GDM1 (cell line): Measurements from ENCODE around the gene VASH1.

Source experiments
- DNase-seq: peaks from one replicate; lab custom pipeline; 2025; lab: John Stamatoyannopoulos, UW

The VASH1 gene

GRCh38 chr14:76784881-76785280, 23.6 kb downstream of the VASH1 start:
- DNase-seq: peak; percentile 79

DNA sequence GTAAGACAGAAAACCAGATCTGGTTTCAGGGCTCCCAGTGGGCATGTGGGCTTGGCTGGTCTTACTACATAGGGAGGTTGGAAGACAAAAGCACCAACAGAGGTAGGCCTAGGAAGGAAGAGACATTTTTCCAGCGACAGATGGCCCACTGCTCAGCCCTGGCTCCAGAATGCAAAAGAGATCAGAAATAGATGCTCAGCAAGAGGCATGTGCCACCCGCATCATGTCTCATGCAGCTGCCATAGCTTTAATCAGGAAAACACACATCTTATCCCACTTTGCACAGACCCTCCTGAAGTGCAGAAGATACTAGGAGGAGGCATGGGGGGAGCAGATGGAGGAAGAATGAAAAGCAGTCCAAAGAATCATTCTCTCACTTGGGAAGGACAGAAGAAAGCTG, 25.3 kb downstream of the VASH1 start:
- no peak for DNase-seq

GRCh38 chr14:76792422-76792821, 31.2 kb downstream of the VASH1 start:
- DNase-seq: no peak

DNA sequence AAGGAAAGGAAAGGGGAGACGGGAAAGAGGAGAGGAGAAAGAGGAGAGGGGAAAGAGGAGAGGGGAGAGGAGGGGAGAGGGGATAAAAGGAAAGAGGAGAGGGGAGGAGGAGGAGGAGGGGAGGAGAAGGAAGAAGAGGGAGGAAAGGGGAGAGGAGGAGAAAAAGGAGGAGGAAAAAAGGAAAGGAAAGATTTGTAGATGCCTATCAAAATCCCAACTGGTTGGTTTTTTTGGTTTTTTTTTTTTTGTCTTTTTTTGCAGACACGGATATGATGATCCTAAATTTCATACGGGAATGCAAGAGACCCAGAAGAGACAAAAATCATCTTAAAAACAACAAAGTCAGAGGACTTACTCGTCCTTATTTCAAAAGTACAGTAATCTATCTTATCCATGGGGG, 32.1 kb downstream of the VASH1 start:
- DNase-seq: no peak

DNA sequence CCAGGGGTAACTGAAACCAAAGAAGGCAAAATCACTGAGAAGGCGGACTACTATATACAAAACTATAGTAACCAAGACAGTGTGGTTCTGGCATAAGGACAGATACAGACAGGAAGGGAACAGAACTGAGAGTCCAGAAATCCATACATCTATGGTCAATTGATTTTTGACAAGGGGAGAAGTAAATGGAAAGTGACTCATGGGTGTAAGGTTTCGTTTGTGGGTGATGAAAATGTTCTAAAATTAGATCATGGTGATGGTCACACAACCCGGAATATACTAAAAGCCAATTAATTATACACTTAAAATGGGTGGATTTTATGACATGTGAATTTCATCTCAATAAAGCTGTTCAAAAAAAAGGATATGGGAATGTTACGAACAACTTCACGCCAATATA, 32.7 kb downstream of the VASH1 start:
- DNase-seq: no peak

GRCh38 chr14:76806446-76806845, 45.2 kb downstream of the VASH1 start:
- no peak for DNase-seq

DNA sequence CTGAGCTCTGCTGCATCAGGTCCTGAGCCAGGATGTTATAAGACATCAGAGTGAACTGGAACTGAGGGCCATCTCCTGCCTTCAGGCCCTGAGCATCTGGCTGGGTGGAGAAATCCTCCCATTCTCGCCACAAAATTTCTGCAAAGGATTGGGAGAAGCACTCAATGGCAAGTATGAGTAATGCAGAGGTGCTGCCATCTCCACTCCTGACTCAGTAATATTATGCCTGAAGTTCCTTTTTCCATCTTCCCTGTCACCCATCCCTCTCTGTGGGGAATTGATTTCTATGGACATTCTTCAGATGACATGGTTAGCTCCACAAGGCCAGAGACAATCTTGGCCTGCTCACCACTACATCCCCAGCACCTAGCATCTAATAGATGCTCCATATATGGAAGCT, 46.7 kb downstream of the VASH1 start:
- no peak for DNase-seq

GRCh38 chr14:76808990-76809389, 47.7 kb downstream of the VASH1 start:
- no peak for DNase-seq

DNA sequence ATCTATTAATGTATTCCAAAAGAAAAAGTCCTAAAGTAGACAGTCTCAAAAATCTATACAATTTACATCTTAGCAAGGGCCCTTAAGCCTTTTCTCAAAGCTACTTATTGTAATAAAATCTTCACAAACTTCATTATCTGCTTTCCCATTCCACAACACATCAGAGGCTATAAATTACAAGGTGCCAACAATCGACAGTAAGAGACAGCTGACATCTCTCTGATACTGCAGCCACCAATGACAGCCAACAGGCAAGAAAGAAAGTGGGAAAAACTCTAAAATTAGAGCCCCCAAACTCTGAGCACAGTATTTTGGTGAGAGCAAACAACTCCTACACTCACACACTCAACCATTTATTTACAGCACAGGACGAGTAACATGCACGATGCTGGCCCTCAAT, 49.3 kb downstream of the VASH1 start:
- no peak for DNase-seq

DNA sequence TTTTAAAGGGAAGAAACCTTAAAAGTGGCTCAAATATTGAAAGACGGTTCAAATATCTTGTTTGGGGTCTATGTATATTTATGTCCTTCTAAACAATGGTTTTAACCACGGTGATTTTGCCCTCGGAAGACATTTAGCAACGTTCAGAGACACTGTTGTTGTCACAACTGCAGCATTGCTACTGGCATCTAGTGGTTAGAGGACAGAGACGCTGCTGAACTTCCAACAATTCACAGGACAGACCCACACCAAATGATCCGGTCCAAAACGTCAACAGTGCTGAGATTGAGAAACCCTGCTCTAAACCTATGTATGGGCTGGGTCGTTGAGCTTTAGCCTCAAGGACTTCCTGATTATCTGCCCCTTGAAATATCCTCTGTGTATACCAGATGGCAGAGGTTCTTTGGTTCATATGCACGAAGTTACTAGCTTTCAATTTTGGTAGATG, 49.7 kb downstream of the VASH1 start:
- no peak for DNase-seq

- no peak for DNase-seq
Observed at GRCh38 chr14:76811561-76811960, 50.3 kb downstream of the VASH1 start.

DNA sequence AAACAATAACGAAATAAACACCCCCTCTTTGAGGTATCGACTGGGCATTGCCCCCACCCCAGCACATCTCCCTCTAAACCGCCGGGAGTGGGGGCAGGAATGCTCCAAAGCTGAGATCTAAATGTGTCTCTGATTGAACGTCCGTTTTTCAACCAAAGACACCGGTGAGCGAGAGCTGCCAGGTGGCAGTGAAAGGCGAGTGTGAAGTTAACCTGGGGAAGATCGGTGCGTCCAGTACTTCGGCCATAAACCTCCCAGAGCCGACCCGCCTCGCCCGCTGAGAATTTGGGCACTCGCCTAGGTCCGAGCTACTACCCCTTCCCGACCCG, 50.8 kb downstream of the VASH1 start:
- no peak for DNase-seq

DNA sequence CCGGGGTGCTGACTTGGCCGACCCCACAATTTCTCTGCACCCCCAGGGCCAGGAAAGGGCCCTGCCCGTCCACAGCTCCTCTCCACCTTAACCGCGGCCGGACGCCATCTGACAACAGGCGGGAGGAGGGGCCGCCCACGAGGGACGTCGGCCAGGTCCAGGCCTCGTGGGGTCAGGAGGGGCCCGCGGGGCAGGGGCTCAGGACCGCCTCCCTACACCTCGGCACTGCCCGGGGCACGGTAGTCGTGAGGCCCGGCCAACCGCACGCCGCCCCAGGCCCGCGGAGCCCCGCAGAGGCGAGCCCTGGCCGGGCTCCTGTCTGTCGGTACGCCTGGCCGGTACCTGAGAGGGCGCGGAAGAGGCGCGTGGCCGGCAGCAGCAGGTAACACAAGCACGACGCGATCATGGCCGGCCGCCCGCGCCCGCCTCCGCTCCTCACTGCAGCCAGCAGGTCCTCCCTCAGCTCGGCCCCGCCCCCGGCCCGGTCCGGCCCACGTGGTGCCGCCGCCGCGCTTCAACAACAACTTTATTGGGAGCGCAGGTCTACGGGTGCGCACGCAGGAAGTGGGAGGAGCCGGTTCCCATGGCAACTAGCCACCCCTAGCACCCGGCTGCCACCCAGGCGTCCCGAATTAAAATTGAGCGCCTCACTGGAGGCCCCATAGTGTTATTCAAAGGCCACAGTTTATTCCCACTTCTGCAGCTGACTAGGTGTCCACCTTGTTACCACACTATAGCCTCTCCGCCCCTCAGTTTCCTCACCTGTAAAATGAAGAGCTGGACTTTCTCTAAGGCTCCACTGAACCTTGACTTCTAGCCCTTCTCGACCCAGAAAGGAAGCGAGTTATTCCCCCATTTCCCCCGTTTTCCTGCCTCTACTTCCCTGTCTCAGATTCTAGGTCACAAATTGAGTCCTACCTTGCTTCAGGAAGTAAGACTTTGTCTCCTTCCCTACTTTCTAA, 51.4 kb downstream of the VASH1 start, which contains the start of gene ANGEL1:
Gene ANGEL1 (minus strand): TSS at position 461 of the 962 bp plus-strand sequence. CDS start 55 bp downstream, at position 406.
- peak; percentile 90 for DNase-seq

- DNase-seq: no peak
Observed at GRCh38 chr14:76814726-76815645, 53.7 kb downstream of the VASH1 start.

- no peak for DNase-seq
Observed at GRCh38 chr14:76820700-76821099, 59.4 kb downstream of the VASH1 start.

- no peak for DNase-seq
Observed at GRCh38 chr14:76826122-76826521, 64.9 kb downstream of the VASH1 start, which contains the start of gene LRRC74A. LRRC74A (plus strand) TSS chr14:76826408; CDS start chr14:76826698, 290 bp downstream.

DNA sequence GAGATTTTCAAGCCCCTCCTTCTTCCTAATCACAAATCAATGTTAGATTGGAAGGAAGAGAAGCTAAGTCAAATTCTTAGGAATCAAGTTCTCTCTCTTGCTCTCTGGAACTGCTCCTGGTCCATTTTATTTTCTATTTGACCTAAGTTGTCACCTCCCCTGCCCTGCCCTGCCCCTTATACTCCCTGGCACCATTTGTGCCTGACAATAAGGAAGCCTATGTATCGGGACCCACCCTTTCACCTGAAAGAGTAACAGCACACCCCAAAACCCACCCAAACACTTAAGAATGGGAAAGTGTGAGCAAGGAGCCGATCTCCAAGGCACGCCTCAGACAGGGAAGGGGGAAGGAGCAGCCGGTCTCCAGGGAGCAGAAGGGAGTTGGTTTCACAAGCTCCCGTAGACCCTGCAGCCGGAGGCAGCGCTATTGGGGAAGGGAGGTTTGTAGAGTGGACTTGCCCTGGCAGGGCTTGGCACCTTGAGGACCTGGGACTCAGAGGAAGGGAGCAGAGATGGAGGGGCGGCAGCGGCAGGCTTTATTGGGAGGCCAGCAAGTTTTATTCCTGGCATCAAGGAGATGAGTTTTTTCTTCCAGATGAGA, 66.5 kb downstream of the VASH1 start:
- DNase-seq: no peak

DNA sequence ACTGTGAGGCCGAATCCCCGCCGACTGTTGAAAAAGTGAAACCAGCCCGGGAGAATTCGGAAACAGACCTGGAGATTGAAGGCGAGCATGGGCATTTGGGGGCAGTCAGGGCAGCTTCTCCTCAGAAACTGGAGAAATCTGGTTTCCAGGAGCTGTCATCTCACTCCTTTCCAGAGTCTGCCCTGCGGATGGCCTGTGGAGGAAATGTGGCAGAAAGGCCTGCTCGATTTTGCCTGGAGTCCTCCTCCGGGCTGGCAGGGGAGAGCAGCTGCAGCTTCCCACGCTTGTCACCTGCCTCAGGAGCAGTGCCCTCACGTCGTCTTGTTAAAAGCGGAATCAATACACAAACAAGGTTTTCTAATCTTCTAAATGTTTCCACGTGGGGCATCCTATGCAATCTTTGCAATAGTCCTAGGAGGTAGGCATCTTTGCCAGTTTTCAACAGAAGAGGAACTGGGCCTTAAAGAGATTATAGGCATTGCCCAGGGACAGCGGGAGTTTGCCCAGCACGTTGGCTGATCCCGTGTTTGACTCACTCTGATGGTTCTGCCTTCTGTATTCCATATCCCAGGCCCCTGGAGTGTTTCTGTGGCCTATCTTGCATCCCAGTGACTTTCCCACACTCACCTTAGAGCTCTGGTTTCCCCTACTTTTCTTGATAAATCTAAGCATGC, 67.2 kb downstream of the VASH1 start:
- DNase-seq: no peak

GRCh38 chr14:76829013-76829365, 67.7 kb downstream of the VASH1 start:
- DNase-seq: no peak

DNA sequence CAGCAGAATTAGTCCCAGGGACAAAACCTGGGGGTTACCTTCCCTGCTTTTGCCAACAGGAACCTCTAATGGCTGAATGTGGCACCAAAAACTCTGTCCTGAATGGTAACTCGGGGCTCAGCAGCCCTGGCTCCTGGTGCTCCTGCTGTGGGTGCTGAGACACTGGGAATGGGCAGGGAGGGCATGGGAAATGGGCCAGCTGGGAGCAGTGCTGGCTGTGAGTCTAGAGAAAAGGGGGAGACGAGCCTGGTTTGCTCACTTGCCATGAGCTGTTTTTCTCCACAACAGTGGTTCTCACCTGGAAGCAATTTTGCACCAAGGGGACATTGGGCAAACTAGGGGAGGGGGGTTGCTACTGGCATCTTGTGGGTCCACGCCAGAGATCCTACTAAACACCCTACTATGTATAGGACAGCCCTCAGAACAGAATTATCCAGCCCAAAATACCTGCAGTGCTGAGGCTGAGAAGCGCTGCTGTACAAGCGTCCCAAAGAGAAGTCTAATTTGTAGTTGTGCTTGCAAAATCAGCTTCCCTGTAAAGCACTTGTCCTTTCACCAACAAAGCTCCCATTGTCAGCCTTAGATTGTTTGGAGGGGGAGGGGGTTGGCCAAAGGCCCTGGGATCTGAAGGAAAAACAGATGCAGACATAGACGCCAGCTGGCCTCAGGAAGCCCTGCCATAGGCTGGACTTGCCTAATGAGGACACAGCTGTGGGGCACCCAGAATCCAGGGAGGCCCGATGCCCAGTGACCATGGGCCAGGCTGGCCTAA, 68.6 kb downstream of the VASH1 start:
- DNase-seq: no peak

- no peak for DNase-seq
Observed at GRCh38 chr14:76830556-76830955, 69.3 kb downstream of the VASH1 start.
